ENCODE measurements around the gene DLK2.

DNA sequence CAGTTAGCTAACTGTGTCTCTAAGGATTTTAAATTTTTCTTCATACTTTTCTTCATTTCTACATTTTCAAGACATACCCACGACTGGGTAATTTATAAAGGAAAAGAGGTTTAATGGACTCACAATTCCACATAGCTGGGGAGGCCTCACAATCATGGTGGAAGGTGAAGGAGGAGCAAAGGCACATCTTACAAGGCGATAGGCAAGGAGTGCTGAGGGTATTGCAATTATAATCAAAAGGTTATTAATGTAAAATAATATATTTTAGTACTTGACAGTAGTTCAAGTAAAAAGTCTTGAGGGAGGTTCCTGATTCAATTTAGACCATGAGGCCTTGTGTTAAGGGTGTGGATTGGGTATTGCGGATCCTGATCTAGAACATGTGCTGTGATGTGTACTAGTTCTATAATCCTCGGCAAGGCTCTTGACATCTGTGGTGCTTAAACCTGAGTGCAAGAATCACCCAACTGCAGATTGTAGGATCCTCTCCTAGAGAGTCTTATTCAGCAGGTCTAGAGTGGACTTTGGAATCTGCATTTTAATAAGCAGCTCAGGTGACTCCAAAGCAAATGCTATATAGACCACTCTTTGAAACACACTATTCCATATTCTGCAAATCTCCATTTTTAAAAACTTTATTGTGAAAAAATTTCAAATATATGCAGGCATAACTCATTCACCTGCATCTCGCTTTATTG is 35.2 kb downstream of the DLK2 start:
- TF ChIP-seq ZFP30 (CRISPR knock-in tag; IDR thresholded peaks at IDR 0.05): no peak
- no peak for TF ChIP-seq PATZ1 (CRISPR knock-in tag; IDR thresholded peaks at IDR 0.05; ENCODE audit: borderline replicate concordance)
- no peak for TF ChIP-seq GLIS3 (CRISPR knock-in tag; IDR thresholded peaks at IDR 0.05)
- no peak for TF ChIP-seq TOX (CRISPR knock-in tag; IDR thresholded peaks at IDR 0.05; ENCODE audit: borderline replicate concordance)
- no peak for TF ChIP-seq TCF4 (CRISPR knock-in tag; IDR thresholded peaks at IDR 0.05; ENCODE audit: borderline replicate concordance)
- TF ChIP-seq ZNF565 (CRISPR knock-in tag; conservative IDR thresholded peaks at IDR 0.05; ENCODE audit: low read depth): no peak
- TF ChIP-seq SNAI2 (CRISPR knock-in tag; IDR thresholded peaks at IDR 0.05): no peak
- no peak for TF ChIP-seq OSR1 (CRISPR knock-in tag; IDR thresholded peaks at IDR 0.05)
- no peak for TF ChIP-seq TSHZ2 (CRISPR knock-in tag; IDR thresholded peaks at IDR 0.05)
- TF ChIP-seq ZC3H10 (CRISPR knock-in tag; IDR thresholded peaks at IDR 0.05): no peak
- no peak for TF ChIP-seq ZNF70 (CRISPR knock-in tag; IDR thresholded peaks at IDR 0.05)
- no peak for TF ChIP-seq CSDC2 (CRISPR knock-in tag; IDR thresholded peaks at IDR 0.05)
- no peak for TF ChIP-seq POU6F1 (CRISPR knock-in tag; IDR thresholded peaks at IDR 0.05; ENCODE audit: borderline replicate concordance, low read depth)
- no peak for TF ChIP-seq ARNTL (CRISPR knock-in tag; IDR thresholded peaks at IDR 0.05; ENCODE audit: borderline replicate concordance, low read depth)

All from SK-N-SH treated with all-trans-retinoic acid at 6 μM for 48 hours (cell line).